ENCODE results near the gene POLE2.

POLE2 gene

GRCh38 chr14:49617852-49618519 lies 70.0 kb downstream of the POLE2 start:
- no peak for FAIRE-seq

GRCh38 chr14:49615776-49616175 lies 72.2 kb downstream of the POLE2 start:
- FAIRE-seq: no peak

- FAIRE-seq: no peak
These were observed 73.8 kb downstream of the POLE2 start for GRCh38 chr14:49614196-49614595.

- FAIRE-seq: no peak
These were observed 75.3 kb downstream of the POLE2 start for GRCh38 chr14:49612671-49613070.

GRCh38 chr14:49612251-49612650 lies 75.8 kb downstream of the POLE2 start:
- no peak for FAIRE-seq

GRCh38 chr14:49607583-49607982 lies 80.4 kb downstream of the POLE2 start:
- no peak for FAIRE-seq

- FAIRE-seq: no peak
These were observed 89.3 kb downstream of the POLE2 start, which contains the start of gene LRR1 for GRCh38 chr14:49598485-49599300. TSS of gene LRR1 (plus strand) at chr14:49598940. CDS start at chr14:49599021, 81 bp downstream.

GRCh38 chr14:49598189-49598484 lies 89.9 kb downstream of the POLE2 start:
- no peak for FAIRE-seq

- FAIRE-seq: peak; percentile 95
These were observed 93.5 kb downstream of the POLE2 start for GRCh38 chr14:49594347-49595091.

Data from A204.1 (cell line).